ENCODE data around the gene NELFB. TPM values are rescaled to one million over a fixed set of nuclear protein-coding genes. Genes with fewer than 3 reads are reported as not detected.

Gene NELFB
- polyA plus RNA-seq, 3 donors = 36.1 to 38.9 (median 37.9) TPM

DNA sequence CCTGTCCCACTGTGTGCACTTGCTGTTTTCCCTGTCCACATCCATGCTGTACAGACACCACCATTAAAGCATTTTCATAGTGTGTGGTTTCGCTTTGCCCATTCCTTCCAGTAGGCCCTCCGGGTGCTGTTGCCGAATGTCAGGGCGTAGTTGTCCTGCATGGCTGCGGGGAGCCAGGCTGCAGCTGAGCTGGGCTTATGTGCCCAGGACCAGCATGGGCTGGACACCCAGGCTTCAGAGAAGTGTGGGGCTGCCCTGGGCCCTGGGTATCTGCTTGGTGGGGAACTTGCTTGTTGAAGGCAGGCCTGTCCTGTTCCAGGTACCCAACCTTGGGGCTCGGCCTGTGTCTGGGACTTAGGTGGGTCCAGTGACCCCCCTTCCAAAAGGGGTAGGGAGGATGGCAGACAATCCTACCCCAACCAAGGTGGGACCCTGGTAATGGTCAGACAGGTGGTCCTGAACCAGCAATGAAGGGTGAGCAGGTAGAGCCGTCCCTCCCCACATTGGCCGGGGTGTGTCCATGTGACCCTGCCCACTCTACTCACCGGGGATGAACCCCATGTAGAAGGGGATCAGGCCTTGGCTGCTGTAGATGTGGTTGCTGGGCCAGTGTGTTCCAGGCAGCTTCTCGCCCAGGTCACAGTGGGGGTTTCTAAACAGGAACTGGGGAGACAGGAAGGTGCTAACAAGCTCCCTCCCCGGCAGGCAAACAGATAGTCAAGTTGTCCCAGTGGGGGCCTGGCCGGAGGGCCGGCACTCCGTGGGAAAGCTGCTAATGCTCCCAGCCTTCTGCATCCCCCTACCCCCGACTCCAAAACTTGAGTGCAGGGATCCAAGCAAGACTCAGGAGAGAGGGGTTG is 11.3 kb upstream of the NELFB start:
- H3K27ac ChIP-seq (ENCODE audit: low read depth, low read length) = no peak overlapping the region
- WGBS, 3 donors = 56 to 71% (median 68%) methylated on average over 15 of the region's 15 CpGs

- H3K27ac ChIP-seq (ENCODE audit: low read depth, low read length) = no peak overlapping the region
- 66 to 68% (median 67%) methylated on average over 33 to 36 of the region's 36 CpGs for WGBS, 3 donors
Measured at GRCh38 chr9:137244486-137245449, 10.4 kb upstream of the NELFB start.

- H3K27ac ChIP-seq (ENCODE audit: low read depth, low read length) = no peak overlapping the region
- 88 to 92% (median 92%) methylated on average over 23 to 25 of the region's 25 CpGs for WGBS, 3 donors
Measured at GRCh38 chr9:137245450-137246421, 9.4 kb upstream of the NELFB start.

GRCh38 chr9:137247135-137247915 is 7.8 kb upstream of the NELFB start:
- WGBS, 3 donors = 75 to 84% (median 77%) methylated on average over 20 of the region's 20 CpGs
- no peak overlapping the region for H3K27ac ChIP-seq (ENCODE audit: low read depth, low read length)

GRCh38 chr9:137247916-137248175 is 7.3 kb upstream of the NELFB start:
- 83 to 93% (median 88%) methylated on average over 6 of the region's 6 CpGs for WGBS, 3 donors
- no peak overlapping the region for H3K27ac ChIP-seq (ENCODE audit: low read depth, low read length)

GRCh38 chr9:137250329-137251193 is 4.6 kb upstream of the NELFB start:
- H3K27ac ChIP-seq (ENCODE audit: low read depth, low read length) = no peak overlapping the region
- 53 to 64% (median 61%) methylated on average over 12 to 18 of the region's 18 CpGs for WGBS, 3 donors

- H3K27ac ChIP-seq (ENCODE audit: low read depth, low read length) = no peak within 1 kb of the TSS
- 50 to 74% (median 53%) methylated on average over 2 to 4 of the region's 4 CpGs for WGBS, 3 donors
Measured at GRCh38 chr9:137251194-137251461, 4.0 kb upstream of the NELFB start, which contains the start of gene STPG3. Gene STPG3 (plus strand): TSS chr9:137251286. CDS start chr9:137251287, 1 bp downstream.

- H3K27ac ChIP-seq (ENCODE audit: low read depth, low read length) = no peak overlapping the region
- WGBS, 3 donors = 84 to 95% (median 88%) methylated on average over 18 to 22 of the region's 22 CpGs
Measured at GRCh38 chr9:137251490-137252268, 3.4 kb upstream of the NELFB start.

DNA sequence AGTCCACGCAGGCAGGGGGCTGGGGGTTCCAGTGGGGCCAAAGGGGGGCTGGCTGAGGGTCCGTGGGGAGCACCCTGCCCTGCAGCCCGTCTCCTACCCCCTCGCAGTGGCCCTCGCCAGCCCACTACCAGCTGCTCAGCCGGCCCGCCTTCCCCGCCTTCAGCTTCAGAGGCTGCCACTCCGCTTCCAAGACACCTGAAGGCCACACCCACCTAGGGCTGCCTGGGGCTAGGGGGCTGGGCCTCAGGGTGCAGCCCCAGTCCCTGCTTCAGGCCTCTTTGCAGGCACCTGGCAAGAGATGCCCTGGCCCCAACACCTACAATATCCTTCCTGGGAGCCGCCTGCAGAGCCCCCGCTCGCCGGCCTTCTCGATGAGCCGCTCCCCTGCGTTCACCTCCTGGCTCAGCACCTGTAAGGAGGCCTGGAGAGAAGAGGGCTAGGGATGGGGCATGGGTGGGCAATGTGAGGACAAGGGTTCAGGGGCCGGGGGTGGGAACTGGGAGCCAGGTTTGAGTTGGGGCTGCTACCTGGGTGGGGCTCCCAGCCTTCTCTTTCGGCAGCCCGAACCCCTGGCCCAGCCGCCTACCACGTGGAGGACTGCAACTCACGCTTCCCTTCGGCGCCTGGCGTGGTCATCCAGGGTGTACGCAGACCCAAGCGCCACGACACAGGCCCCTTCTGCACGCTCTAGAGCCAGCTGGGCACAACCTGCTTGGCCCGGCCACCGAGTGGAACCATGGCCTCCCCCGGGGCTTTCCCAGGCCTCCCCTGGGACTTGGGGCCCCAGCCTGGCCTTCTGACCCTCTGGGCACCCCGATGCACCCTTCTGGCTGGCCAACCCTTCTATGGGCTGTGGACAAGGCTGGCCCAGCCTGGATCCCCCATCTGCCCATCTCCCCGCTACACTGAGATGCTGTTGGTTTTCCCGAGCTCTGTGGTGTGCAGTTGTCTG is 2.3 kb upstream of the NELFB start:
- no peak overlapping the region for H3K27ac ChIP-seq (ENCODE audit: low read depth, low read length)
- 77 to 91% (median 90%) methylated on average over 30 to 35 of the region's 35 CpGs for WGBS, 3 donors

DNA sequence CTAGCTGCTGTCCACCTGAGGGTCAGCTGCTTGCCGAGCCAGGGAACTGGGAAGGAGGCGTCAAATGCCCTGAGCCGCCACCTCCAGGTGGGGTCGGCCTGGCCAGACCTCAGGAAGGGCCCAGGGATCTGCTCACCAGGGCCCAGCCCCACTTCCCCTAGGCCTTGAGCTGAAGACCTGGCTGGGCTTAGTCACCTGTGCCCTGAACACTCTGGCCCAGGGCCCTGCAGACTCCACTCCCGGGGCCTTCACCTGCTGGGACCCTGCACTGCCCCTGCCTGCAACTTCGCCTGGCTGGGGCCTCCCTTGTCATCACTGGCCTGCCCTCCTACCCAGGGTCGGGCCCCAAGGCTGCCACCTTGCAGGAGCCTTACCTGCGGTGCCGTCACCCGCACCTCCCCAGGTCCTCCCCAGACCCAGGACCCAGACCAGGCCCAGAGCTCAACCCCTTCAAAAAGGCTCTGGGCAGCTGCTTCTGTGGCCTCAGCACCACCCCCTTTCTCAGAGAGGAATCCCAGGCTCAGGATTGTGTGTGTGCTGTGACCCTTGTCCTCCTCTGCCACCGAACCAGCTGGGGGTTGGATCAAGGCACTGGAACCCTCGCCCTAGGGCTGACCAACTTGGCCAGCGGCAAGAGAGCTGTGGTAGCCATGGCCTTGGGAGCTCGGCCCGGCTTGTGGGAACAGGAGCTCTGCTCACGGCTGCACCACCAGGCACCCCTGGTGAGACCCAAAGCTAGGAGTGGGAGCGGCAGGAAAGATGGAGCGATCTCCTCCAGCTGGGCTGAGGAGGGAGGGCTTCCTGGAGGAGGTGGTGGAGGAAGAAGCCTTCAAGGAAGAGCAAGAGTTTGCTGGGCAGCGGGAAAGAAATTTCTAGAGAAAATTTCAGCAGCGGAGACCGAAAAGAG is 1.2 kb upstream of the NELFB start:
- no peak overlapping the region for H3K27ac ChIP-seq (ENCODE audit: low read depth, low read length)
- 34 to 76% (median 66%) methylated on average over 21 of the region's 21 CpGs for WGBS, 3 donors

DNA sequence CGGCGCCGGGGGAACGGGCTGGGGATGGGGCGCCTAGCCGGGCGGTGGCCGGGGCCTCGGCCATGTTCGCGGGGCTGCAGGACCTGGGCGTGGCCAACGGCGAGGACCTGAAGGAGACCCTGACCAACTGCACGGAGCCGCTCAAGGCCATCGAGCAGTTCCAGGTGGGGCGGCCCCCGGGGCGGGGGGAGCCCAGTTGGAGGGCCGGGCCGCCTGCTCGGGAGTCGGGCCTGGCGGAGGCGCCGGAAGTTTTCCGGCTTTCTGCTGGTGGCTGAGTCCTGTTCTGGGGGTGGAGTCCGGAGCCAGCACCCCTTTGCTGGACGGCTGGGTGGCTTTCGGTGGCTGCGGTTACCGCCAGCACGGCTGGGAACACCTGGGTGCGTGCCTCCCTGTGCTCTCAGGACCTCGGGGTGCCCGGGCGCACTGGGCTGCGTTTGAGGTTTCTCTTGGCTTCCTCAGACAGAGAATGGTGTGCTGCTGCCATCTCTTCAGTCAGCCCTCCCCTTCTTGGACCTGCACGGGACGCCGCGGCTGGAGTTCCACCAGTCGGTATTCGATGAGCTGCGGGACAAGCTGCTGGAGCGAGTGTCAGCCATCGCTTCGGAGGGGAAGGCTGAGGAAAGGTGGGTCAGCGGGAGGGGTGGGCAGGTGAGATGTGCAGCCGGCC is 454 bp downstream of the NELFB start:
- H3K27ac ChIP-seq (ENCODE audit: low read depth, low read length) = no peak overlapping the region
- WGBS, 3 donors = 1 to 4% (median 2%) methylated on average over 40 to 51 of the region's 51 CpGs

DNA sequence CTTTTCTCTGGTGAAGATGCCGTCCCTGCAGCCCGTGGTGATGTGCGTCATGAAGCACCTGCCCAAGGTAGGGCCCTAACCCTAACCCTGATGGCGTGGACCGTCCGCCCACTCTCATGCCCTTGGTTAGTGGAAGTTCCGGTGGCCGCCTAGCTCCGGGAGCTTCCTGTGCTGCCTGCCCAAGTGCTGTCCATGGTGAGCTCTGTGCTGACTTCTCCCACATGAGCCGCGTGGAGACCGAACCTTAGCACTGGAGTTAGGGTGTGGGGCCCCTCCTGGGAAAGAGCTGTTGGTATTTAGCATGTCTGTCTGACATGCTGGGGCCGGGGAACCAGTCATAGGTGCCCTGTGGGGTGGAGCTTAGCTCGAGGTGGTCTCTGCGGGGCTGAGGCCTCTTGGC is 1.2 kb downstream of the NELFB start:
- 75 to 83% (median 75%) methylated on average over 15 of the region's 15 CpGs for WGBS, 3 donors
- no peak overlapping the region for H3K27ac ChIP-seq (ENCODE audit: low read depth, low read length)

DNA sequence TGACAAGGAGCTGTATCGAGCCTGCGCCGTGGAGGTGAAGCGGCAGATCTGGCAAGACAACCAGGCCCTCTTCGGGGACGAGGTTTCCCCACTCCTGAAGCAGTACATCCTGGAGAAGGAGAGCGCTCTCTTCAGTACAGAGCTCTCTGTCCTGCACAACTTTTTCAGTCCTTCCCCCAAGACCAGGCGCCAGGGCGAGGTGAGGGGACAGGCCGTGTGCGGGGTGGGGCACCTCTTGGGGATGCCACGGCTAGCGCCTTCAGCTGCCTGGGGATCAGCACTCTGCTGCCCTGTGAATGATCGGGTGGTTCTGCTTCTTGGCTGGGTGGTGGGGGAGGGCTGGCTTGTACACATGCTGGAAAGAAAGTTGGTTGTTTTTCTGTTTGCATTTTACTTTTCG is 1.7 kb downstream of the NELFB start:
- WGBS, 3 donors = 88 to 94% (median 89%) methylated on average over 15 of the region's 15 CpGs
- H3K27ac ChIP-seq (ENCODE audit: low read depth, low read length) = no peak overlapping the region
